Stimulated activated CD8-positive, alpha-beta memory T cell treated with anti-CD3 and anti-CD28 coated beads, Interleukin-15, amount 100 ng/mL, for 24 hours (primary cell): ENCODE measurements around the gene SCGB3A2.

ENCODE experiments used
- DNase-seq: peaks from one replicate; pipeline ENCODE4 v3.0.0-alpha.2; 2020; ENCODE audit warnings: low read depth

SCGB3A2 gene

GRCh38 chr5:147906326-147907095, 28.0 kb downstream of the SCGB3A2 start, which contains the start of gene C5orf46:
TSS of gene C5orf46 (minus strand) at chr5:147906538. CDS start at chr5:147906501, 37 bp downstream.
- no peak for DNase-seq

GRCh38 chr5:147911427-147911826, 32.9 kb downstream of the SCGB3A2 start:
- no peak for DNase-seq

- no peak for DNase-seq
Measured at GRCh38 chr5:147912011-147912410, 33.5 kb downstream of the SCGB3A2 start.

- DNase-seq: no peak
Measured at GRCh38 chr5:147913786-147914185, 35.3 kb downstream of the SCGB3A2 start.

- no peak for DNase-seq
Measured at GRCh38 chr5:147918101-147918685, 39.7 kb downstream of the SCGB3A2 start.

GRCh38 chr5:147918899-147919298, 40.4 kb downstream of the SCGB3A2 start:
- no peak for DNase-seq

GRCh38 chr5:147920420-147921030, 42.0 kb downstream of the SCGB3A2 start:
- no peak for DNase-seq

- DNase-seq: no peak
Measured at GRCh38 chr5:147921136-147921535, 42.6 kb downstream of the SCGB3A2 start.

- no peak for DNase-seq
Measured at GRCh38 chr5:147925020-147925419, 46.5 kb downstream of the SCGB3A2 start.

- no peak for DNase-seq
Measured at GRCh38 chr5:147927901-147928300, 49.4 kb downstream of the SCGB3A2 start.

- no peak for DNase-seq
Measured at GRCh38 chr5:147930769-147931168, 52.3 kb downstream of the SCGB3A2 start.
